K562 (cell line): ENCODE measurements around the gene TSPAN18. TPM values are rescaled to one million over a fixed set of nuclear protein-coding genes. Genes with fewer than 3 reads are reported as not detected.

Source experiments
- ATAC-seq: fragments of 200-7000 bp; cut with Tn5 transposase; 3 replicates; pipeline ENCODE4 v1.9.1; 2020; ENCODE audit warnings: moderate library complexity
- BruUV-seq: library from RNA; stranded (reverse); fragments of 400-500 nt; replicated peaks from 2 replicates; lab custom pipeline; 2021; lab: Mats Ljungman, UMichigan
- CTCF ChIA-PET: fragments of 300-600 bp; formaldehyde crosslinking; extraction: SDS; loops from one replicate; lab custom pipeline; 2021; ENCODE audit warnings: low intra/inter-chr PET ratio; lab: Yijun Ruan, JAX
- POLR2A ChIA-PET: fragments of 300-600, 350-650 bp; sonication (Branson Sonifier 250); formaldehyde crosslinking; extraction: SDS; loops from one replicate; lab custom pipeline; 2021; ENCODE audit warnings: antibody characterized with exemption, inconsistent platforms; lab: Yijun Ruan, JAX
- DNase-seq, 4 experiments: peaks; one replicate each; pipeline versions ENCODE4 v3.0.0 to v3.0.0-alpha.2; 2011 to 2018; ENCODE audit warnings: low spot score in 3 of 4, mixed read lengths in 3 of 4; ENCODE audit errors: extremely low read depth in 1 of 4
- FAIRE-seq: peaks from 2 replicates; lab custom pipeline; 2011; peaks lifted over from hg19 to GRCh38; lab: Jason Lieb, UNC
- H2AFZ ChIP-seq: 2 replicates; pipeline ENCODE4 v1.6.0; 2011; ENCODE audit warnings: low read depth, low read length, control low read depth, inconsistent platforms
- H3K27ac ChIP-seq: fragments of 200-600 bp; 3 replicates; pipeline ENCODE4 v1.8.0; 2011; ENCODE audit warnings: low read depth, mild to moderate bottlenecking, control low read depth, inconsistent platforms, low read length, moderate library complexity, mixed read lengths; ENCODE audit errors: extremely low read depth
- H3K27me3 ChIP-seq, 2 experiments: fragments of 300-600 bp in 1 of 2; 2 replicates in 1 of 2; 3 replicates in 1 of 2; pipeline versions ENCODE4 v1.6.0 to v1.8.0; 2011; ENCODE audit warnings: inconsistent platforms in 2 of 2, low read length in 2 of 2, mild to moderate bottlenecking in 1 of 2, mixed read lengths in 1 of 2, moderate library complexity in 1 of 2; ENCODE audit not compliant: control insufficient read depth in 2 of 2, insufficient read depth in 2 of 2
- H3K36me3 ChIP-seq: fragments of 300-600 bp; 3 replicates; pipeline ENCODE4 v1.8.0; 2011; ENCODE audit warnings: mild to moderate bottlenecking, low read length, inconsistent platforms; ENCODE audit not compliant: control insufficient read depth, insufficient read depth
- H3K4me1 ChIP-seq, 2 experiments: fragments of 200-600 bp in 1 of 2; replicated peaks in 1 of 2; 2 replicates in 1 of 2; 3 replicates in 1 of 2; pipeline versions ENCODE4 v1.5.1 to v1.8.0; 2011; ENCODE audit warnings: inconsistent platforms in 2 of 2, low read length in 2 of 2, mild to moderate bottlenecking in 1 of 2, mixed read lengths in 1 of 2, moderate library complexity in 1 of 2; ENCODE audit not compliant: control insufficient read depth in 2 of 2, insufficient read depth in 2 of 2
- H3K4me2 ChIP-seq: 2 replicates; pipeline ENCODE4 v1.6.1; 2011; ENCODE audit warnings: low read length, control low read depth, inconsistent platforms, mixed read lengths; ENCODE audit not compliant: insufficient read depth
- H3K4me3 ChIP-seq: fragments of 200-600 bp; sonication (generic), shearing (Covaris generic); 2 replicates; pipeline ENCODE4 v1.5.1; 2016; ENCODE audit warnings: control low read depth, inconsistent platforms
- H3K79me2 ChIP-seq: fragments of 200-600 bp; 3 replicates; pipeline ENCODE4 v1.8.0; 2011; ENCODE audit warnings: low read length, inconsistent platforms; ENCODE audit not compliant: control insufficient read depth, insufficient read depth
- H3K9ac ChIP-seq, 2 experiments: 2 replicates each; pipeline versions ENCODE4 v1.6.0 to v1.6.1; 2011; ENCODE audit warnings: low read depth in 2 of 2, low read length in 2 of 2, control low read depth in 1 of 2, inconsistent platforms in 1 of 2, mild to moderate bottlenecking in 1 of 2, mixed read lengths in 1 of 2; ENCODE audit not compliant: insufficient read depth in 1 of 2
- H3K9me1 ChIP-seq: one replicate; pipeline ENCODE4 v1.6.0; 2011; ENCODE audit warnings: inconsistent platforms, mild to moderate bottlenecking, low read length, moderate library complexity; ENCODE audit not compliant: control insufficient read depth, insufficient read depth
- H3K9me3 ChIP-seq: replicated peaks from 2 replicates; pipeline ENCODE4 v1.5.1; 2011; ENCODE audit warnings: low read depth, low read length, inconsistent platforms; ENCODE audit not compliant: control insufficient read depth, insufficient read depth
- H4K20me1 ChIP-seq: replicated peaks from 2 replicates; pipeline ENCODE4 v1.6.1; 2011; ENCODE audit warnings: low read length, inconsistent platforms, mixed read lengths; ENCODE audit not compliant: control insufficient read depth, insufficient read depth
- CC2D1A ChIP-seq: fragments of 450-650 bp; IDR thresholded peaks from 2 replicates; pipeline ENCODE4 v1.6.1; 2017; ENCODE audit warnings: mild to moderate bottlenecking
- EP400 ChIP-seq: fragments of 450-650 bp; IDR thresholded peaks from 2 replicates; pipeline ENCODE4 v1.6.1; 2017; ENCODE audit warnings: antibody characterized with exemption, mild to moderate bottlenecking, moderate library complexity
- GABPB1 ChIP-seq: sonication (generic); formaldehyde crosslinking; IDR thresholded peaks from 2 replicates; pipeline ENCODE4 v1.8.0; 2022; ENCODE audit warnings: mild to moderate bottlenecking, missing genetic modification reagents
- NEUROD1 ChIP-seq: fragments of 150-350 bp; IDR thresholded peaks from 2 replicates; pipeline ENCODE4 v1.6.1; 2014; ENCODE audit warnings: borderline replicate concordance, low read length, low read depth; ENCODE audit not compliant: partially characterized antibody
- NRF1 ChIP-seq, 2 experiments: fragments of 450-650 bp; IDR thresholded peaks in 1 of 2; conservative IDR thresholded peaks in 1 of 2; 2 replicates each; pipeline ENCODE4 v1.6.1; 2014; ENCODE audit warnings: mild to moderate bottlenecking in 2 of 2
- POLR2AphosphoS2 ChIP-seq: IDR thresholded peaks from 2 replicates; pipeline ENCODE4 v1.6.1; 2012; ENCODE audit warnings: low read length, improper control_type of control experiment
- RAD21 ChIP-seq, 2 experiments: fragments of 250-450 bp in 1 of 2; fragments of 450-650 bp in 1 of 2; sonication (Bioruptor Pico) in 1 of 2; formaldehyde crosslinking in 1 of 2; IDR thresholded peaks in 1 of 2; conservative IDR thresholded peaks in 1 of 2; 2 replicates each; pipeline versions ENCODE4 v1.4.0 to v1.8.0; 2020 to 2022; ENCODE audit warnings: mild to moderate bottlenecking in 2 of 2, moderate library complexity in 1 of 2
- RBM17 ChIP-seq: fragments of 200-400 bp; formaldehyde crosslinking; IDR thresholded peaks from 2 replicates; pipeline ENCODE4 v1.6.1; 2017; ENCODE audit warnings: low read depth, mild to moderate bottlenecking, low read length, borderline replicate concordance
- SMC3 ChIP-seq: conservative IDR thresholded peaks from 2 replicates; pipeline ENCODE4 v1.6.1; 2011; ENCODE audit warnings: low read depth, low read length, improper control_type of control experiment; ENCODE audit not compliant: insufficient read depth
- STAT5B ChIP-seq: fragments of 250-450 bp; sonication (Bioruptor Pico); IDR thresholded peaks from 2 replicates; pipeline ENCODE4 v1.8.0; 2021; ENCODE audit warnings: mild to moderate bottlenecking, inconsistent platforms
- XRCC5 ChIP-seq: fragments of 200-400 bp; formaldehyde crosslinking; IDR thresholded peaks from 2 replicates; pipeline ENCODE4 v1.6.1; 2017; ENCODE audit warnings: low read depth, mild to moderate bottlenecking, low read length
- ZKSCAN3 ChIP-seq: fragments of 250-450 bp; sonication (Bioruptor Pico); IDR thresholded peaks from 2 replicates; pipeline ENCODE4 v1.4.0; 2020
- WGBS: fragments of 100-300 bp; shearing (Covaris generic); methylation state at CpG from one replicate; pipeline ENCODE4 v1.1.6; 2016; ENCODE audit warnings: low coverage, mixed read lengths; ENCODE audit not compliant: insufficient coverage; ENCODE audit errors: missing lambda C conversion rate; 5-methylcytosine and 5-hydroxymethylcytosine counted together
- in situ Hi-C: fragments of 300-500 bp; cut with MboI; formaldehyde crosslinking; loops from 4 replicates; pipeline ENCODE4 v1.15.0; 2018; ENCODE audit warnings: inconsistent platforms, mixed read lengths
- intact Hi-C: fragments of 100-400 bp; cut with micrococcal nuclease; formaldehyde crosslinking; loops from 2 replicates; pipeline ENCODE4 v1.14.2; 2022
- polyA plus RNA-seq, 8 experiments: library from polyadenylated mRNA; depleted of rRNA in 4 of 8; stranded (reverse) in 5 of 8; unstranded in 3 of 8; fragments of >200 nt; fragmentation: Nextera tagmentation in 2 of 8; fragmentation: Illumina TruSeq in 1 of 8; extraction: Ambion mirVana in 2 of 8; extraction: Trizol in 1 of 8; gene quantifications; 2 replicates each; pipeline versions ENCODE4 v1.2.1 to v1.2.3, GENCODE V29; 2011 to 2014; ENCODE audit warnings: inconsistent platforms in 1 of 8, missing spikeins in 1 of 8
- total RNA-seq, 7 experiments: library from RNA; depleted of rRNA in 6 of 7; stranded (reverse); fragments of >200 nt in 6 of 7; fragmentation: Illumina TruSeq in 2 of 7; extraction: Trizol in 2 of 7; gene quantifications; 2 replicates each; pipeline versions ENCODE4 v1.2.1 to v1.2.3, GENCODE V29; 2011 to 2021; ENCODE audit warnings: low replicate concordance in 1 of 7
- TF ChIP-seq, protein P1 (sequence below): fragments of 250-450 bp; sonication (Bioruptor Pico); IDR thresholded peaks from 2 replicates; pipeline ENCODE4 v1.5.0; 2021; ENCODE audit warnings: mild to moderate bottlenecking, borderline replicate concordance

Gene TSPAN18
- total and polyA plus RNA-seq, 9 of the 15 experiments (the other 6 are each of a cell fraction or from before 2014, with no cell fraction given) = 0.17 to 0.35 (median 0.22) TPM; not detected in 4

DNA sequence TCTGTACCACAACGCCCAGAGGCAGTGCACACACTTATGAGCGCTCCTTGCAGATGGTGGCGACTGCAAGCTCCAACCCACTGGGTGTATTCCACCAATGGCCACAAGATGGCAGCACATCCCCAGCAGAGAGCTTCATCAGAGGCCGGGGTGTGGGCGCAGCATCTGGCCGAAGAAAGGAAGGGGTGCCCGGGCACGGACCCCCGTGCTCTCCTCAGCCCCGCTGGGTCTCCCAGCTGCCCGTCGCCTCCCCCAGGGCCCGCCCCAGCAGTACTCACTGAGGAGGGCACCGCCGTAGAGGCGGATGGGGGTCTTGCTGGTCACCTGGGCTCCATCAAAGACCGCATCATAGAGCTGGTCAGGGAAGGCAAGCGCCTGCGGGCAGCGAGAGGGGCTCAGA lies 209.8 kb downstream of the TSPAN18 start (continued):
- TF ChIP-seq NEUROD1 (peak; percentile 18), GABPB1 (CRISPR knock-in tag) (0 out of 2 replicates have a peak, but pooled peaks have one; percentile 16), XRCC5 (0 out of 2 replicates have a peak, but pooled peaks have one; percentile 24), SMC3 (peak; percentile 88), RAD21 (CRISPR knock-in tag; conservative IDR thresholded peaks at IDR 0.05 in 1 of 2, IDR thresholded peaks at IDR 0.05 in 1 of 2) (peak; percentile 91 to 93), NRF1 (conservative IDR thresholded peaks at IDR 0.05 in 1 of 2, IDR thresholded peaks at IDR 0.05 in 1 of 2) (no peak), CC2D1A (peak; percentile 54; the same call in 1 of the 2 replicates)

DNA sequence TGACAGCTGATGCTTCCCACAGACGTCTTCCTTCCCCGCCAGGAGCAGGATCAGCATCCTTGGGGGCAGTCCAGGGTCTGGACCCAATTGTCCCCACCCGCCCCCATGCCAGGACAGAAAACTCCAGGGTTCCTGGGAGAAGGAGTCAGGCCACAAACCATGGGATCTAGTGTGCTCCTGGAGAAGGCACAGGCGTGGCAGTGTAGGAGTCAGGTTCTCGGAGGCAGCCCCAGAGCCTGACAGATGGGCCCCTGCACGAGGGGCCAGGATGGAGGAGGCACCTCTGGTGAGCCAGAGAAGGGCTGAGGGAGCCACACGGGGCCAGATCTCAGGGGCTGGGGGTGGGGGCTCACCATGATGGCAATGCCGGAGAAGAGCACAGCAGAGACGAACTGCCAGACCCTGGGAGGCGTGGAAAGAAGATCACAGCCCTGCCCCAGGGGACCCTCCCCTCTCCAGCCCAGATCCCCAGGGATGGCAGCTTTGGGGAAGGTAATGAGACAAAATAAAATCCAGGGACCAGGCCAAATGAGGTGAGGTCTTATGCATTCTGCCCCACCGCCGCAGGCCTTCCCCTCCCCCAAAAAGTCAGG lies 210.3 kb downstream of the TSPAN18 start:
- H3K27ac ChIP-seq = no peak overlapping the region
- H3K79me2 ChIP-seq = no peaks in the 10 kb centered on the region
- H3K27me3 ChIP-seq = peaks cover 0 to 23% of the 10 kb centered on the region in 2 experiments; a peak in 2 of 5 replicates
- H2AFZ ChIP-seq = no peak overlapping the region
- no peak overlapping the region for H3K4me2 ChIP-seq
- BruUV-seq = no TSS peak
- WGBS = 13% methylated on average over 8 of the region's 12 CpGs
- H3K4me3 ChIP-seq = no peak overlapping the region
- intact Hi-C loops (loop anchor here (1.0 to 10.0 kb wide), 4 partner anchors 40 to 395 kb away; no protein-coding TSS in a partner anchor), in situ Hi-C loops (no loop called here)
- H3K9ac ChIP-seq = no peak overlapping the region
- H3K4me1 ChIP-seq = peaks cover 0 to 11% of the 10 kb centered on the region in 2 experiments; a peak in 2 of 5 replicates
- no peaks in the 10 kb centered on the region; the same call in 1 of the 2 replicates for H4K20me1 ChIP-seq
- H3K9me1 ChIP-seq = no peaks in the 10 kb centered on the region
- FAIRE-seq = no peak
- CTCF ChIA-PET = interaction anchor here (0.9 to 3.8 kb wide), 5 partner anchors 10 to 316 kb away, joined by 5 to 43 read pairs (median 9); no protein-coding TSS in a partner anchor
- no peak for DNase-seq
- H3K36me3 ChIP-seq = no peaks in the 10 kb centered on the region
- POLR2A ChIA-PET = interaction anchor here (0.6 to 1.7 kb wide), 5 partner anchors 40 to 243 kb away, joined by 3 to 10 read pairs (median 3); no protein-coding TSS in a partner anchor
- TF ChIP-seq STAT5B (CRISPR knock-in tag) = no peak
- TF ChIP-seq, protein P1, sequence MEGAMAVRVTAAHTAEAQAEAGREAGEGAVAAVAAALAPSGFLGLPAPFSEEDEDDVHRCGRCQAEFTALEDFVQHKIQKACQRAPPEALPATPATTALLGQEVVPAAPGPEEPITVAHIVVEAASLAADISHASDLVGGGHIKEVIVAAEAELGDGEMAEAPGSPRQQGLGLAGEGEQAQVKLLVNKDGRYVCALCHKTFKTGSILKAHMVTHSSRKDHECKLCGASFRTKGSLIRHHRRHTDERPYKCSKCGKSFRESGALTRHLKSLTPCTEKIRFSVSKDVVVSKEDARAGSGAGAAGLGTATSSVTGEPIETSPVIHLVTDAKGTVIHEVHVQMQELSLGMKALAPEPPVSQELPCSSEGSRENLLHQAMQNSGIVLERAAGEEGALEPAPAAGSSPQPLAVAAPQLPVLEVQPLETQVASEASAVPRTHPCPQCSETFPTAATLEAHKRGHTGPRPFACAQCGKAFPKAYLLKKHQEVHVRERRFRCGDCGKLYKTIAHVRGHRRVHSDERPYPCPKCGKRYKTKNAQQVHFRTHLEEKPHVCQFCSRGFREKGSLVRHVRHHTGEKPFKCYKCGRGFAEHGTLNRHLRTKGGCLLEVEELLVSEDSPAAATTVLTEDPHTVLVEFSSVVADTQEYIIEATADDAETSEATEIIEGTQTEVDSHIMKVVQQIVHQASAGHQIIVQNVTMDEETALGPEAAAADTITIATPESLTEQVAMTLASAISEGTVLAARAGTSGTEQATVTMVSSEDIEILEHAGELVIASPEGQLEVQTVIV = no peak
- TF ChIP-seq RBM17 = no peak
- TF ChIP-seq EP400 = no peak
- TF ChIP-seq ZKSCAN3 (CRISPR knock-in tag) = no peak
- no peak for TF ChIP-seq POLR2AphosphoS2
- ATAC-seq = no peak
- H3K9me3 ChIP-seq = no peaks in the 10 kb centered on the region
